ENCODE measurements around the gene HEATR5A. TPM values are rescaled to one million over a fixed set of nuclear protein-coding genes. Genes with fewer than 3 reads are reported as not detected.
A peak's percentile ranks its signal among the peaks of the same experiment; 100 is the strongest.

HEATR5A gene
- total and polyA plus RNA-seq, 9 of the 15 experiments (the other 6 are each of a cell fraction or from before 2014, with no cell fraction given) = 8.0 to 50.9 (median 23.0) TPM

- TF ChIP-seq, protein P1, sequence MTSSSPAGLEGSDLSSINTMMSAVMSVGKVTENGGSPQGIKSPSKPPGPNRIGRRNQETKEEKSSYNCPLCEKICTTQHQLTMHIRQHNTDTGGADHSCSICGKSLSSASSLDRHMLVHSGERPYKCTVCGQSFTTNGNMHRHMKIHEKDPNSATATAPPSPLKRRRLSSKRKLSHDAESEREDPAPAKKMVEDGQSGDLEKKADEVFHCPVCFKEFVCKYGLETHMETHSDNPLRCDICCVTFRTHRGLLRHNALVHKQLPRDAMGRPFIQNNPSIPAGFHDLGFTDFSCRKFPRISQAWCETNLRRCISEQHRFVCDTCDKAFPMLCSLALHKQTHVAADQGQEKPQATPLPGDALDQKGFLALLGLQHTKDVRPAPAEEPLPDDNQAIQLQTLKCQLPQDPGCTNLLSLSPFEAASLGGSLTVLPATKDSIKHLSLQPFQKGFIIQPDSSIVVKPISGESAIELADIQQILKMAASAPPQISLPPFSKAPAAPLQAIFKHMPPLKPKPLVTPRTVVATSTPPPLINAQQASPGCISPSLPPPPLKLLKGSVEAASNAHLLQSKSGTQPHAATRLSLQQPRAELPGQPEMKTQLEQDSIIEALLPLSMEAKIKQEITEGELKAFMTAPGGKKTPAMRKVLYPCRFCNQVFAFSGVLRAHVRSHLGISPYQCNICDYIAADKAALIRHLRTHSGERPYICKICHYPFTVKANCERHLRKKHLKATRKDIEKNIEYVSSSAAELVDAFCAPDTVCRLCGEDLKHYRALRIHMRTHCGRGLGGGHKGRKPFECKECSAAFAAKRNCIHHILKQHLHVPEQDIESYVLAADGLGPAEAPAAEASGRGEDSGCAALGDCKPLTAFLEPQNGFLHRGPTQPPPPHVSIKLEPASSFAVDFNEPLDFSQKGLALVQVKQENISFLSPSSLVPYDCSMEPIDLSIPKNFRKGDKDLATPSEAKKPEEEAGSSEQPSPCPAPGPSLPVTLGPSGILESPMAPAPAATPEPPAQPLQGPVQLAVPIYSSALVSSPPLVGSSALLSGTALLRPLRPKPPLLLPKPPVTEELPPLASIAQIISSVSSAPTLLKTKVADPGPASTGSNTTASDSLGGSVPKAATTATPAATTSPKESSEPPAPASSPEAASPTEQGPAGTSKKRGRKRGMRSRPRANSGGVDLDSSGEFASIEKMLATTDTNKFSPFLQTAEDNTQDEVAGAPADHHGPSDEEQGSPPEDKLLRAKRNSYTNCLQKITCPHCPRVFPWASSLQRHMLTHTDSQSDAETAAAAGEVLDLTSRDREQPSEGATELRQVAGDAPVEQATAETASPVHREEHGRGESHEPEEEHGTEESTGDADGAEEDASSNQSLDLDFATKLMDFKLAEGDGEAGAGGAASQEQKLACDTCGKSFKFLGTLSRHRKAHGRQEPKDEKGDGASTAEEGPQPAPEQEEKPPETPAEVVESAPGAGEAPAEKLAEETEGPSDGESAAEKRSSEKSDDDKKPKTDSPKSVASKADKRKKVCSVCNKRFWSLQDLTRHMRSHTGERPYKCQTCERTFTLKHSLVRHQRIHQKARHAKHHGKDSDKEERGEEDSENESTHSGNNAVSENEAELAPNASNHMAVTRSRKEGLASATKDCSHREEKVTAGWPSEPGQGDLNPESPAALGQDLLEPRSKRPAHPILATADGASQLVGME (CRISPR knock-in tag; IDR thresholded peaks at IDR 0.05) = no peak
- no peak for TF ChIP-seq ELF2 (CRISPR knock-in tag; IDR thresholded peaks at IDR 0.05)
- TF ChIP-seq TSHZ1 (CRISPR knock-in tag; IDR thresholded peaks at IDR 0.05) = no peak
- TF ChIP-seq ARID2 (IDR thresholded peaks at IDR 0.05) = no peak
- TF ChIP-seq, protein P2, sequence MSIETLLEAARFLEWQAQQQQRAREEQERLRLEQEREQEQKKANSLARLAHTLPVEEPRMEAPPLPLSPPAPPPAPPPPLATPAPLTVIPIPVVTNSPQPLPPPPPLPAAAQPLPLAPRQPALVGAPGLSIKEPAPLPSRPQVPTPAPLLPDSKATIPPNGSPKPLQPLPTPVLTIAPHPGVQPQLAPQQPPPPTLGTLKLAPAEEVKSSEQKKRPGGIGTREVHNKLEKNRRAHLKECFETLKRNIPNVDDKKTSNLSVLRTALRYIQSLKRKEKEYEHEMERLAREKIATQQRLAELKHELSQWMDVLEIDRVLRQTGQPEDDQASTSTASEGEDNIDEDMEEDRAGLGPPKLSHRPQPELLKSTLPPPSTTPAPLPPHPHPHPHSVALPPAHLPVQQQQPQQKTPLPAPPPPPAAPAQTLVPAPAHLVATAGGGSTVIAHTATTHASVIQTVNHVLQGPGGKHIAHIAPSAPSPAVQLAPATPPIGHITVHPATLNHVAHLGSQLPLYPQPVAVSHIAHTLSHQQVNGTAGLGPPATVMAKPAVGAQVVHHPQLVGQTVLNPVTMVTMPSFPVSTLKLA (conservative IDR thresholded peaks at IDR 0.05) = peak; percentile 46 to 79; a peak in 3 of 4 replicates
- TF ChIP-seq, protein P3, sequence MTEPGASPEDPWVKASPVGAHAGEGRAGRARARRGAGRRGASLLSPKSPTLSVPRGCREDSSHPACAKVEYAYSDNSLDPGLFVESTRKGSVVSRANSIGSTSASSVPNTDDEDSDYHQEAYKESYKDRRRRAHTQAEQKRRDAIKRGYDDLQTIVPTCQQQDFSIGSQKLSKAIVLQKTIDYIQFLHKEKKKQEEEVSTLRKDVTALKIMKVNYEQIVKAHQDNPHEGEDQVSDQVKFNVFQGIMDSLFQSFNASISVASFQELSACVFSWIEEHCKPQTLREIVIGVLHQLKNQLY (CRISPR knock-in tag; conservative IDR thresholded peaks at IDR 0.05) = no peak
- TF ChIP-seq DMBX1 (CRISPR knock-in tag; IDR thresholded peaks at IDR 0.05; ENCODE audit: borderline replicate concordance) = peak; percentile 53; the same call in 1 of the 2 replicates
- TF ChIP-seq EP300 (IDR thresholded peaks at IDR 0.05; ENCODE audit: low read length) = peak; percentile 38; the same call in 1 of the 2 replicates
- peak; percentile 55; the same call in 1 of the 2 replicates for TF ChIP-seq TEAD4 (IDR thresholded peaks at IDR 0.05; ENCODE audit: low read length)
- no peak for TF ChIP-seq TEAD4 (CRISPR knock-in tag; IDR thresholded peaks at IDR 0.05; ENCODE audit: borderline replicate concordance)
- TF ChIP-seq, protein P4, sequence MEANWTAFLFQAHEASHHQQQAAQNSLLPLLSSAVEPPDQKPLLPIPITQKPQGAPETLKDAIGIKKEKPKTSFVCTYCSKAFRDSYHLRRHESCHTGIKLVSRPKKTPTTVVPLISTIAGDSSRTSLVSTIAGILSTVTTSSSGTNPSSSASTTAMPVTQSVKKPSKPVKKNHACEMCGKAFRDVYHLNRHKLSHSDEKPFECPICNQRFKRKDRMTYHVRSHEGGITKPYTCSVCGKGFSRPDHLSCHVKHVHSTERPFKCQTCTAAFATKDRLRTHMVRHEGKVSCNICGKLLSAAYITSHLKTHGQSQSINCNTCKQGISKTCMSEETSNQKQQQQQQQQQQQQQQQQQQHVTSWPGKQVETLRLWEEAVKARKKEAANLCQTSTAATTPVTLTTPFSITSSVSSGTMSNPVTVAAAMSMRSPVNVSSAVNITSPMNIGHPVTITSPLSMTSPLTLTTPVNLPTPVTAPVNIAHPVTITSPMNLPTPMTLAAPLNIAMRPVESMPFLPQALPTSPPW (CRISPR knock-in tag; IDR thresholded peaks at IDR 0.05) = peak; percentile 68
Observed at GRCh38 chr14:31420319-31421111, at the start of gene HEATR5A (continued).
